Common myeloid progenitor, CD34-positive (primary cell): Measurements from ENCODE around the gene SYT13.

Experiments
- CTCF ChIA-PET: fragments of 350-600 bp; sonication (Branson Sonifier 250); formaldehyde crosslinking; loops from one replicate; lab custom pipeline; 2021; ENCODE audit warnings: antibody characterized with exemption; lab: Charles Lee
- POLR2A ChIA-PET: fragments of 350-600 bp; sonication (Branson Sonifier 250); formaldehyde crosslinking; loops from one replicate; lab custom pipeline; 2021; ENCODE audit warnings: antibody characterized with exemption; lab: Charles Lee
- DNase-seq, 3 donors: peaks; one replicate each; pipeline versions ENCODE4 v3.0.0 to v3.0.0-alpha.2; 2013
- H3K27ac ChIP-seq, 2 experiments: 1 replicate in 1 of 2; 2 replicates in 1 of 2; pipeline ENCODE4 v1.7.0; 2013; ENCODE audit warnings: inconsistent platforms in 2 of 2, low read length in 2 of 2, mild to moderate bottlenecking in 2 of 2, low read depth in 1 of 2, moderate library complexity in 1 of 2; ENCODE audit not compliant: severe bottlenecking in 2 of 2, insufficient read depth in 1 of 2, poor library complexity in 1 of 2
- H3K27me3 ChIP-seq, 5 experiments: replicated peaks in 2 of 5; 1 replicate in 3 of 5; 2 replicates in 2 of 5; pipeline versions ENCODE4 v1.6.1 to v1.7.0; 2013; ENCODE audit warnings: low read length in 4 of 5, mild to moderate bottlenecking in 2 of 5, moderate library complexity in 2 of 5, inconsistent platforms in 1 of 5; ENCODE audit not compliant: insufficient read depth in 5 of 5, control insufficient read depth in 4 of 5
- H3K36me3 ChIP-seq, 4 experiments: 1 replicate in 2 of 4; 2 replicates in 2 of 4; pipeline versions ENCODE4 v1.6.1 to v1.7.0; 2013; ENCODE audit warnings: low read length in 3 of 4, control low read depth in 1 of 4, mild to moderate bottlenecking in 1 of 4; ENCODE audit not compliant: control insufficient read depth in 4 of 4, insufficient read depth in 4 of 4
- H3K4me1 ChIP-seq, 4 experiments: 1 replicate in 3 of 4; 2 replicates in 1 of 4; pipeline versions ENCODE4 v1.6.1 to v1.7.1; 2013; ENCODE audit warnings: low read length in 3 of 4, mild to moderate bottlenecking in 3 of 4, control low read depth in 1 of 4, inconsistent platforms in 1 of 4, moderate library complexity in 1 of 4; ENCODE audit not compliant: control insufficient read depth in 4 of 4, insufficient read depth in 4 of 4; ENCODE audit errors: control extremely low read depth in 1 of 4
- H3K4me3 ChIP-seq, 7 experiments: 1 replicate in 4 of 7; 2 replicates in 3 of 7; pipeline versions ENCODE4 v1.5.1 to v1.7.0; 2013; ENCODE audit warnings: mild to moderate bottlenecking in 7 of 7, low read length in 6 of 7, moderate library complexity in 6 of 7, inconsistent platforms in 2 of 7, low read depth in 2 of 7, control low read depth in 1 of 7; ENCODE audit not compliant: insufficient read depth in 4 of 7, control insufficient read depth in 1 of 7; ENCODE audit errors: extremely low read depth in 1 of 7
- H3K9me3 ChIP-seq, 5 experiments: 1 replicate in 4 of 5; 2 replicates in 1 of 5; pipeline versions ENCODE4 v1.6.1 to v1.7.1; 2013; ENCODE audit warnings: low read length in 4 of 5, mild to moderate bottlenecking in 2 of 5, inconsistent platforms in 1 of 5, low read depth in 1 of 5, moderate library complexity in 1 of 5; ENCODE audit not compliant: control insufficient read depth in 4 of 5, insufficient read depth in 2 of 5; ENCODE audit errors: control extremely low read depth in 1 of 5
- WGBS: methylation state at CpG from one replicate; pipeline ENCODE4 v1.1.5; 2013; ENCODE audit not compliant: insufficient coverage; 5-methylcytosine and 5-hydroxymethylcytosine counted together

SYT13 gene

DNA sequence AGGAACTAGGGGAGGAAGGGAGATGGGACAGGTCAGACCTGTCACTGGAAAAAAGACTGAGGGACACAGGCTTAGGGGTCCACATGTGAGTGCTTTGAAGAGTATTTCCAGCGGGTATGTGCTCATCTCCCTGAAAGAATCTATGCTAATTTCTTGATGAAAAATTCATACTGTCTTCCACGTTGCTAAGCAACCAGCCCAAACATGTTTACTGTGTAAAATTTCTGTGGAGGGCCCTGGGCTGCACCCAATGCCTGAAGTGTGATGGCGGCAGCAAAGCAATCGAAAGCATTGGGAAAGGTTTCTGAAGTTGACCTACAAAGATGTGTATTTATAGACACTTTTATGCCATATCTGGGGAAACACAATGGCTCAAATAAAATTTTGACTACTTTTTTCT lies 7.4 kb downstream of the SYT13 start:
- Histone ChIP-seq H3K27me3 (peaks cover 0 to 12% (median 4%) of the 10 kb centered on the region in 5 experiments), H3K9me3 (peaks cover 0 to 4% (median 2%) of the 10 kb centered on the region in 5 experiments), H3K36me3 (no peaks in the 10 kb centered on the region), H3K27ac (no peak overlapping the region), H3K4me3 (no peak overlapping the region), H3K4me1 (peaks cover 0 to 5% (median 0%) of the 10 kb centered on the region in 4 experiments)
- DNase-seq, result peak in 1 of 3 donors; percentile 21
- ChIA-PET POLR2A (interaction anchor here (0.7 kb wide), 1 partner anchor 36 kb away, joined by 5 read pairs; no protein-coding TSS in a partner anchor), CTCF (interaction anchor here (1.1 kb wide), 1 partner anchor 32 kb away, joined by 3 read pairs; no protein-coding TSS in a partner anchor)
- WGBS, result 93% methylated on average over 2 of the region's 4 CpGs

DNA sequence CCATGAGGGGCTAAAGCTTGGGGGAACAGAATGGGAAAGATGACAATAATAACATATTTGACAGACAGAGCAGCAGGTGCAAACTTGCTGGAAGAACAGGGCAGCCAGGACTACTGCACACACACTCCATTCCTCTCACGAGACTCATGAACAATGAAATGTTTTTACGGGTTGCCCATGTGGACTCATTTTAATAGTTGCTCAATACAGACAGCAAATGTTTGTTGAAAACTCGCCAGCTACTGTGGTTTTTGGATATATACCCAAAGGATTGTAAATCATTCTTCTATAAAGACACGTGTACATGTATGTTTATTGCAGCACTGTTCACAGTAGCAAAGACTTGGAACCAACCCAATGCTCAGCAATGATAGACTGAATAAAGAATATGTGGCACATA lies 10.3 kb downstream of the SYT13 start:
- peaks cover 0 to 4% (median 2%) of the 10 kb centered on the region in 5 experiments for H3K9me3 ChIP-seq
- ChIA-PET CTCF (interaction anchor here (0.9 to 1.7 kb wide), 2 partner anchors 16 to 168 kb away, joined by 4 read pairs; no protein-coding TSS in a partner anchor), POLR2A (no interaction called here)
- no peak overlapping the region for H3K4me3 ChIP-seq
- H3K27ac ChIP-seq, result no peak overlapping the region
- WGBS, result 75% methylated on average over 2 of the region's 4 CpGs
- H3K27me3 ChIP-seq, result peaks cover 0 to 9% (median 4%) of the 10 kb centered on the region in 5 experiments
- no peak for DNase-seq
- peaks cover 0 to 5% (median 0%) of the 10 kb centered on the region in 4 experiments for H3K4me1 ChIP-seq
- H3K36me3 ChIP-seq, result no peaks in the 10 kb centered on the region

DNA sequence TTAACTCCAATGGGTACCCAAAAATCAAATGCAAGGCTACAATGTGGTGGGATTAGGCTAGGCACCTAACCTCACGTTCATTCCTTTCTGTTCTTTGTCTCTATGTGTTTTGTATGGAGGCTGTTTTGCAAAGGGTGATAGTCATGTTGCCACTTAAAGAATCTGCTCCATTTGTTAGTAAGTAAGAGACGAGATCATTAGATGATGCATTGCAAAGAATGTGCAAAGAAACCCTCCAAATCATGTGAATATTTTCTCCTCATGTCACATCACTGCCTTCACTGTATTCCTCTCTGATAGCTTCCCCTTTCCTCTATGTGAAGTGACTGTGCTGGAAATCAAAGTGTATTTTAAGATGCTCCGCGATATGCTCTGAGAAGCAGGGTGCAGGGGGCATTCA lies 11.9 kb downstream of the SYT13 start:
- Histone ChIP-seq H3K27me3 (peaks cover 0 to 16% (median 8%) of the 10 kb centered on the region in 5 experiments), H3K27ac (no peak overlapping the region), H3K36me3 (no peaks in the 10 kb centered on the region), H3K4me3 (no peak overlapping the region), H3K4me1 (peaks cover 0 to 4% (median 0%) of the 10 kb centered on the region in 4 experiments), H3K9me3 (peaks cover 0 to 2% (median 0%) of the 10 kb centered on the region in 5 experiments)
- CTCF ChIA-PET, result no interaction called here
- peak in 1 of 3 donors; percentile 16 for DNase-seq
- no CpG with 5 or more reads among the region's 4 CpGs for WGBS
- POLR2A ChIA-PET, result no interaction called here

DNA sequence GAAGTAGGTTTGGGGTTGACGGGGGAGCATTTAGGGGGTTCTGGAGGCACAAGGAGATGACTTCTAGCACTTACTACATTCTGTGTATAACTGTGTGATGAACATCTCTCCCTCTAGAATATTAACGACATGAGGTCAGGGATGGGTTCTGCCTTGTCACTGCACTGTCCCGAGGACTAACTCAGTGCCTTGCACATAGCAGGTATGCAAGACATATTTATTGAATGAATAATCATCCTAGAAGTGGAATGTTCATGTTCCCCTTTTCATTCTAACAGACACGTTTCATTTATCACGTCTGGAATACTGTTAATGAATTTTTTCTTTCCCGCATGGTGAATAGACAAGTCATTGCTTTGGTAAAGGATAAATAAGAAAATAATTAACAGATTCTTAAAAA lies 12.6 kb downstream of the SYT13 start:
- DNase-seq, result no peak

DNA sequence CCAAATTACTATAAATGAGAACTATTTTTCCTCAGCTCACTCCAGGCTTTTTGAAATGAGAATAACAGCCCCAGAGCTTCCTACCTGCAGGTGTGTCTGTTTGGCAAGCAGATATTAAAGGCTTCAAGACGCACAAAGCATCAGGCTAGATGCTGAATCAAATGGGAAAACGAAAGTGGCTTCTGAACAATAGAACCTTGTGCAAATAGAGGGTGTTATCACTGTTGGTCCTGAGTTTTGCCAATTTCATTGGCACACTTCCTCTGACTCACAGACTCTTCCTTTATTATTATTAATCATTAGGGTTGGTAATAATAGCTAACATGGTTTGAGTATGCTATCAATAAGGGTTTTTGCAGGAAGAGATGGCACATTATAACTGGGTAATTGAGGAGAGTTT lies 13.4 kb downstream of the SYT13 start:
- Histone ChIP-seq H3K27me3 (peaks cover 0 to 28% (median 10%) of the 10 kb centered on the region in 5 experiments), H3K27ac (no peak overlapping the region), H3K4me1 (peaks cover 0 to 4% (median 0%) of the 10 kb centered on the region in 4 experiments), H3K4me3 (no peak overlapping the region), H3K9me3 (no peaks in the 10 kb centered on the region), H3K36me3 (no peaks in the 10 kb centered on the region)
- WGBS, result 100% methylated on average over 1 of the region's 2 CpGs
- no peak for DNase-seq
- ChIA-PET POLR2A (no interaction called here), CTCF (interaction anchor here (1.2 kb wide), 1 partner anchor 8 kb away, joined by 3 read pairs; no protein-coding TSS in a partner anchor)

More for the DNA sequence above, 12.6 kb downstream of the SYT13 start:
- H3K36me3 ChIP-seq, result no peaks in the 10 kb centered on the region
- peaks cover 0 to 23% (median 10%) of the 10 kb centered on the region in 5 experiments for H3K27me3 ChIP-seq
- H3K4me1 ChIP-seq, result peaks cover 0 to 4% (median 0%) of the 10 kb centered on the region in 4 experiments
- POLR2A ChIA-PET, result no interaction called here
- WGBS, result 90% methylated on average over 2 of the region's 6 CpGs
- H3K9me3 ChIP-seq, result no peaks in the 10 kb centered on the region
- no peak overlapping the region for H3K4me3 ChIP-seq
- no peak overlapping the region for H3K27ac ChIP-seq
- CTCF ChIA-PET, result interaction anchor here (1.2 kb wide), 1 partner anchor 9 kb away, joined by 3 read pairs; no protein-coding TSS in a partner anchor

DNA sequence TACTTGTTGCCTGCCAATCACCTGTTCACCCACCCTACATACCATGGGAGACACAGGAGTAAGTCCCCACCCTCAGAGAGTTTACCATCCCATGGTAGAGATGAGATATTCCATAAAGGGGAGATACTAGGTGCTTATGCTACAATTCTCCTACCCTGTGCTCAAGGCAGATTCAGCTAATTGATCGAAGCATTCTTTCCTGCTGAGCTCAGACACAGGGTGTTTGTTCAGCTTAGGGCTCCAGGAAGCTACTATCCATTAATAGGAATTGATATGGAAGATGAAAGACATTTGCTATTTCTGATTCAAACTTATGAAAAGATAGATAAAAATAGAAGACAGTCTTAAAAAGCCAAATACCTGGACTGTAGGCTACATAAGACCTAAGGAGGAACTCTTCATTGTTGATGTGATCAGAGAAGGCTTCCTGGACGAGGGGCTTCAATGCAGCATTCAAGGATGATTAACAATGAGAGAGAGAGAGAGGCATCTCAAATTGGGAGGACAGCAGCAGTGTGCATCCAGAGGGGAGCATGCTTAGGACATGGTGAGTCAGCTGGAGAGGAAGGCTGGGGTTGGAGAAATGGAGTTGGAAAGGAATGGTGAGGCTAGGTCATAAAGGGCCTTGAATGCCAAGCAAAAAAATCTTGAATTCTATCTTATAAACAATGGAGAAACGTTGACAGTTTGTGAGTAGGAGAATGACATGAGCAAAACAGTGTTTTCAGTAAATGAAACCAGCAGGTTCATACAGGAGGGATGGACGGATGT lies 15.0 kb downstream of the SYT13 start:
- Histone ChIP-seq H3K4me3 (no peak overlapping the region), H3K27me3 (peaks cover 0 to 27% (median 10%) of the 10 kb centered on the region in 5 experiments), H3K4me1 (peaks cover 0 to 4% (median 0%) of the 10 kb centered on the region in 4 experiments), H3K36me3 (no peaks in the 10 kb centered on the region), H3K9me3 (no peaks in the 10 kb centered on the region), H3K27ac (no peak overlapping the region)
- ChIA-PET POLR2A (no interaction called here), CTCF (interaction anchor here (0.7 kb wide), 1 partner anchor 11 kb away, joined by 3 read pairs; no protein-coding TSS in a partner anchor)
- 92% methylated on average over 2 of the region's 4 CpGs for WGBS
- no peak for DNase-seq

DNA sequence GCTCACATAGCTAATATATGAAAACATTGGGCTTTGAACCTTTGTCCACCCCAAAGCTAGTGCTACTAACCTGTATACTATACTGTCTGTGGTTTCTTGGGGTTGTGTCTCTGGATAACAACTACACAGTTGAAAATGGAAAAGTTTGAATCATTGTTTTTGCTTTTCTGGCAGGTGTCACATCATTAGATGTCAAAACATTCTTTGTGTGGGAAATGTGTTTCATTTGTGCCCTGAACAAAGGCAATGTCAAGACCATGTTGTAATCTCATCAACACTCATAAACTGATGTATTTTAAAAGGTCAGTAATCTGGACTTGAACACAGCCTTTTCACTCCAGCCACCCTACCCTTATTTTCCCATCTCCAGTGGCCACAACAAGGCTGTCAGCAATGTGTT lies 16.5 kb downstream of the SYT13 start:
- no peak for DNase-seq
- Histone ChIP-seq H3K27me3 (peaks cover 0 to 28% (median 10%) of the 10 kb centered on the region in 5 experiments), H3K4me1 (peaks cover 0 to under 1% (median 0%) of the 10 kb centered on the region in 4 experiments), H3K9me3 (no peaks in the 10 kb centered on the region), H3K4me3 (no peak overlapping the region), H3K36me3 (no peaks in the 10 kb centered on the region), H3K27ac (no peak overlapping the region)
- ChIA-PET POLR2A (no interaction called here), CTCF (no interaction called here)
